HAP-1 (cell line): Measurements from ENCODE around the gene ADCY2.

Experiments used
- DNase-seq, 2 experiments: peaks; one replicate each; pipeline ENCODE4 v3.0.0-alpha.2; 2016 to 2020; ENCODE audit warnings: low spot score in 2 of 2
- H3K27me3 ChIP-seq: fragments of 250-450 bp; sonication (Bioruptor Pico); 2 replicates; pipeline ENCODE4 v1.5.1; 2020; ENCODE audit warnings: low read depth, mild to moderate bottlenecking, moderate library complexity
- H3K36me3 ChIP-seq: fragments of 250-450 bp; sonication (Bioruptor Pico); replicated peaks from 2 replicates; pipeline ENCODE4 v1.5.1; 2020; ENCODE audit warnings: mild to moderate bottlenecking
- H3K4me1 ChIP-seq: fragments of 250-450 bp; sonication (Bioruptor Pico); 2 replicates; pipeline ENCODE4 v1.5.1; 2020; ENCODE audit warnings: mild to moderate bottlenecking
- H3K4me3 ChIP-seq: fragments of 250-450 bp; sonication (Bioruptor Pico); 2 replicates; pipeline ENCODE4 v1.5.1; 2020; ENCODE audit warnings: mild to moderate bottlenecking, moderate library complexity
- H3K9me3 ChIP-seq: fragments of 250-450 bp; sonication (Bioruptor Pico); 2 replicates; pipeline ENCODE4 v1.5.1; 2020; ENCODE audit warnings: mild to moderate bottlenecking, moderate library complexity
- in situ Hi-C: fragments of 300-500 bp; cut with MboI; formaldehyde crosslinking; loops from 3 replicates; pipeline ENCODE4 v1.14.3; 2020; ENCODE audit warnings: low sequenced_read_pairs, inconsistent platforms, mixed read lengths

The ADCY2 gene

GRCh38 chr5:7811715-7812114 lies 415.8 kb downstream of the ADCY2 start:
- Histone ChIP-seq H3K36me3 (no peaks in the 10 kb centered on the region), H3K4me1 (peaks cover 2% of the 10 kb centered on the region; the same call in 1 of the 2 replicates), H3K27me3 (no peaks in the 10 kb centered on the region), H3K4me3 (no peak overlapping the region), H3K9me3 (no peaks in the 10 kb centered on the region)
- DNase-seq = no peak
- in situ Hi-C loops = no loop called here

GRCh38 chr5:7813007-7813406 lies 417.1 kb downstream of the ADCY2 start:
- Histone ChIP-seq H3K4me3 (no peak overlapping the region), H3K9me3 (no peaks in the 10 kb centered on the region), H3K27me3 (no peaks in the 10 kb centered on the region), H3K36me3 (no peaks in the 10 kb centered on the region), H3K4me1 (peaks cover 2% of the 10 kb centered on the region; the same call in 1 of the 2 replicates)
- in situ Hi-C loops = no loop called here
- no peak for DNase-seq

GRCh38 chr5:7813576-7813975 lies 417.6 kb downstream of the ADCY2 start:
- DNase-seq = no peak
- in situ Hi-C loops = no loop called here
- Histone ChIP-seq H3K9me3 (no peaks in the 10 kb centered on the region), H3K4me3 (no peak overlapping the region), H3K36me3 (no peaks in the 10 kb centered on the region), H3K4me1 (peaks cover 2% of the 10 kb centered on the region; the same call in 1 of the 2 replicates), H3K27me3 (no peaks in the 10 kb centered on the region)

GRCh38 chr5:7814816-7815215 lies 418.9 kb downstream of the ADCY2 start:
- Histone ChIP-seq H3K36me3 (no peaks in the 10 kb centered on the region), H3K4me1 (peaks cover 2% of the 10 kb centered on the region; the same call in 1 of the 2 replicates), H3K4me3 (no peak overlapping the region), H3K27me3 (no peaks in the 10 kb centered on the region), H3K9me3 (no peaks in the 10 kb centered on the region)
- no peak for DNase-seq
- in situ Hi-C loops = no loop called here

- H3K9me3 ChIP-seq = no peaks in the 10 kb centered on the region
- H3K36me3 ChIP-seq = no peaks in the 10 kb centered on the region
- DNase-seq = peak; percentile 72 to 90
- H3K4me1 ChIP-seq = peaks cover 2% of the 10 kb centered on the region; the same call in 1 of the 2 replicates
- no peaks in the 10 kb centered on the region for H3K27me3 ChIP-seq
- no peak overlapping the region for H3K4me3 ChIP-seq
- in situ Hi-C loops = no loop called here
Measured at GRCh38 chr5:7815892-7816534, 420.1 kb downstream of the ADCY2 start.

- Histone ChIP-seq H3K27me3 (no peaks in the 10 kb centered on the region), H3K9me3 (no peaks in the 10 kb centered on the region), H3K4me1 (peaks cover 2% of the 10 kb centered on the region; the same call in 1 of the 2 replicates), H3K36me3 (no peaks in the 10 kb centered on the region), H3K4me3 (no peak overlapping the region)
- DNase-seq = no peak
- in situ Hi-C loops = no loop called here
Measured at GRCh38 chr5:7816535-7816901, 420.6 kb downstream of the ADCY2 start.

GRCh38 chr5:7822449-7822848 lies 426.5 kb downstream of the ADCY2 start:
- DNase-seq = no peak
- no peak overlapping the region for H3K4me3 ChIP-seq
- no peaks in the 10 kb centered on the region for H3K9me3 ChIP-seq
- in situ Hi-C loops = no loop called here
- H3K4me1 ChIP-seq = no peaks in the 10 kb centered on the region
- H3K27me3 ChIP-seq = peaks cover 5% of the 10 kb centered on the region
- no peaks in the 10 kb centered on the region for H3K36me3 ChIP-seq

- H3K4me3 ChIP-seq = no peak overlapping the region
- no peaks in the 10 kb centered on the region for H3K36me3 ChIP-seq
- H3K27me3 ChIP-seq = peaks cover 5% of the 10 kb centered on the region
- no peak for DNase-seq
- in situ Hi-C loops = no loop called here
- no peaks in the 10 kb centered on the region for H3K9me3 ChIP-seq
- no peaks in the 10 kb centered on the region for H3K4me1 ChIP-seq
Measured at GRCh38 chr5:7823594-7823993, 427.7 kb downstream of the ADCY2 start.

GRCh38 chr5:7824995-7825394 lies 429.1 kb downstream of the ADCY2 start:
- Histone ChIP-seq H3K27me3 (peaks cover 5% of the 10 kb centered on the region), H3K4me1 (no peaks in the 10 kb centered on the region), H3K9me3 (no peaks in the 10 kb centered on the region), H3K36me3 (no peaks in the 10 kb centered on the region), H3K4me3 (no peak overlapping the region)
- in situ Hi-C loops = no loop called here
- no peak for DNase-seq

GRCh38 chr5:7825630-7826029 lies 429.7 kb downstream of the ADCY2 start:
- in situ Hi-C loops = no loop called here

GRCh38 chr5:7827610-7828009 lies 431.7 kb downstream of the ADCY2 start:
- H3K9me3 ChIP-seq = no peaks in the 10 kb centered on the region

More at GRCh38 chr5:7825630-7826029, 429.7 kb downstream of the ADCY2 start:
- Histone ChIP-seq H3K27me3 (peaks cover 5% of the 10 kb centered on the region), H3K4me3 (no peak overlapping the region), H3K36me3 (no peaks in the 10 kb centered on the region), H3K9me3 (no peaks in the 10 kb centered on the region), H3K4me1 (no peaks in the 10 kb centered on the region)
- no peak for DNase-seq

GRCh38 chr5:7828269-7828668 lies 432.3 kb downstream of the ADCY2 start:
- DNase-seq = no peak
- H3K36me3 ChIP-seq = no peaks in the 10 kb centered on the region
- no peaks in the 10 kb centered on the region for H3K4me1 ChIP-seq
- no peak overlapping the region for H3K4me3 ChIP-seq
- in situ Hi-C loops = no loop called here
- no peaks in the 10 kb centered on the region for H3K9me3 ChIP-seq
- no peaks in the 10 kb centered on the region for H3K27me3 ChIP-seq

More at GRCh38 chr5:7827610-7828009, 431.7 kb downstream of the ADCY2 start:
- Histone ChIP-seq H3K36me3 (no peaks in the 10 kb centered on the region), H3K27me3 (peaks cover 2% of the 10 kb centered on the region; the same call in 1 of the 2 replicates), H3K4me3 (no peak overlapping the region), H3K4me1 (no peaks in the 10 kb centered on the region)
- in situ Hi-C loops = no loop called here
- DNase-seq = no peak

- H3K4me1 ChIP-seq = no peaks in the 10 kb centered on the region
- H3K4me3 ChIP-seq = no peak overlapping the region
- DNase-seq = no peak
- H3K9me3 ChIP-seq = no peaks in the 10 kb centered on the region
- no peaks in the 10 kb centered on the region for H3K27me3 ChIP-seq
- H3K36me3 ChIP-seq = no peaks in the 10 kb centered on the region
- in situ Hi-C loops = no loop called here
Measured at GRCh38 chr5:7834982-7835381, 439.0 kb downstream of the ADCY2 start.

GRCh38 chr5:7837403-7837802 lies 441.5 kb downstream of the ADCY2 start:
- in situ Hi-C loops = no loop called here
- H3K4me3 ChIP-seq = no peak overlapping the region
- no peaks in the 10 kb centered on the region for H3K27me3 ChIP-seq
- H3K36me3 ChIP-seq = no peaks in the 10 kb centered on the region
- no peaks in the 10 kb centered on the region for H3K9me3 ChIP-seq
- no peak for DNase-seq
- no peaks in the 10 kb centered on the region for H3K4me1 ChIP-seq

- in situ Hi-C loops = no loop called here
- peaks cover 5% of the 10 kb centered on the region; the same call in 1 of the 2 replicates for H3K27me3 ChIP-seq
- H3K9me3 ChIP-seq = no peaks in the 10 kb centered on the region
Measured at GRCh38 chr5:7842531-7842930, 446.6 kb downstream of the ADCY2 start.

More at GRCh38 chr5:7842531-7842930, 446.6 kb downstream of the ADCY2 start:
- H3K4me3 ChIP-seq = no peak overlapping the region
- H3K4me1 ChIP-seq = no peaks in the 10 kb centered on the region
- DNase-seq = no peak
- H3K36me3 ChIP-seq = no peaks in the 10 kb centered on the region
